H54 (cell line): Measurements from ENCODE around the gene FAM180A.
"Not testable (repeated sequence)": the region's sequence is repeated elsewhere in the genome, so short reads cannot be mapped to it uniquely, and the experiment has no call there.

Experiments used
- DNase-seq: peaks from one replicate; pipeline ENCODE4 v3.0.0; 2011; ENCODE audit warnings: low spot score, mixed read lengths; ENCODE audit not compliant: insufficient read length
- FAIRE-seq: peaks from 3 replicates; lab custom pipeline; 2011; peaks lifted over from hg19 to GRCh38; lab: Jason Lieb, UNC
- POLR2A ChIP-seq: IDR thresholded peaks from 2 replicates; pipeline ENCODE4 v1.6.1; 2011; ENCODE audit warnings: low read depth, mild to moderate bottlenecking, low read length

The FAM180A gene

DNA sequence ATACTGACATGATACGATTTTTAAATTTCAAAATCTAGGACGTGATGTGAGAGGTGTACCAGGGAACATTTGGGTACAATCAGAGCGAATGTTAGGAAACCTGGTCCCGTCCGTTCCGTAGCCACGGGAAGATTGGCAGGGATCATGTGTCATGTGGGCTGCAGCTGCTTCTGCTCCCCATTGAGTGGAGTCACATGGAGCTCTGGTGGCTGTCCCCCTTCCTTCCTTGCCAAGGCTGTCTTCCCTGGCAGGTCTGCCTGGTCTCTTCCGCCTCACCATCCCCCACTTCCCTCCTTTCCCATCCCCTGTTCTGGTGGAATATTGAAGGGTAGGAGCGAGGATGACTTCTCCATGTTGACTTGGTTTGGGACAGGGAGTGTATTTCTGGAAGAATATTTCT, 33.8 kb upstream of the FAM180A start:
- TF ChIP-seq POLR2A, result no peak
- no peak for FAIRE-seq
- DNase-seq, result no peak

DNA sequence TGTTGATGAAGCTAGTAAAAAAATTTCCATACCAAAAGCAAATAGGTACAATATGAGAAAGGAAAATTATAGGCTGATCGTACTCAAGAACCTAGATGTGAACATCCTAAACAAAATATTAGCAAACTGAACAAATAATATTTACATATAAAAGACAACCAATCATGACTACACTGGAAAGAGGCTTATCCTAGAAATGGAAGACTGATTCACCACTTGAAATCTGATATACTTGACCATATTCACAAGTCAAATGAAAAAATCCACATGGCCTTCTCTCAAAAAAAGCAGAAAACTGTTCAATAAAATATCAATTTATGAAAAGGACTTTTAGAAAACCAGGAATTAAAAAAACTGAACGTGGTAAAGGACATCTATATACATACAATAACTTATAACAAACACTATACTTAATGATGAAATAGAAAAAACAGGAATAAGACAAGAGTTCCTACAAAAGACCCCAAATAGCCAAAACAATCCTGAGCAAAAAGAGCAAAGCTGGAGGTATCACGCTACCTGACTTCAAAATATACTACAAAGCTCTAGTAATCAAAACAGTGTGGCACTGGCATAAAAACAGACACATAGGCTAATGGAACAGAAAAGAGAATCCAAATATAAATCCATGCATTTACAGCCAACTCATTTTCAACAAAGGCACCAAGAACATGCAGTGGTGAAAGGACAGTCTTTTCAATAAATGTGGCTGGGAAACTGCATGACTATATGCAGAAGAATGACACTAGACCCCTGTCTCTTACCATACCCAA, 29.2 kb upstream of the FAM180A start:
- FAIRE-seq, result no peak
- no peak for DNase-seq
- TF ChIP-seq POLR2A, result no peak

- FAIRE-seq, DNase-seq: not testable (repeated sequence)
These were observed 27.3 kb upstream of the FAM180A start for GRCh38 chr7:135775915-135776314.

DNA sequence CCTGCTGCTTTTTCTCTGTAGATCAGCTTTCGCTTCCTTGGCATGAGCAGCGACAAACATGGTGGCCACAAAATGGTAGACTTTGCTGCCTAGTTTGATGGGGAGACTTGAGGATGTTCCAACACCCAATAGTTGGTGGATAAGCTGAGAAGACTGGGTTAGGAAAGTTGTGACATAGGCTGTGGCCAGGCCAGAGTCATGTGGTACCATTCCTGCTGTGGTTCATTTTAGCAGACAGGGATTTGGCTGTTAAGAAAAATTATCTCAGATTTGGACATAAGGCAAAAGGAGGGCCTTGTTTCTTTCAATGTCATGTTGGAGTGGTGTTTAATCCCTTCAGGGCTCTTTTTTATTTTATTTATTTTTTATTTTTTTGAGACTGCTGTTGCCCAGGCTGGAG, 26.6 kb upstream of the FAM180A start:
- DNase-seq, result no peak
- TF ChIP-seq POLR2A, result no peak
- FAIRE-seq, result no peak

- TF ChIP-seq POLR2A, result no peak
- DNase-seq (no peak), FAIRE-seq (no peak)
These were observed 25.7 kb upstream of the FAM180A start for GRCh38 chr7:135774284-135774683.

GRCh38 chr7:135773464-135773863, 24.9 kb upstream of the FAM180A start:
- DNase-seq (no peak), FAIRE-seq (no peak)
- no peak for TF ChIP-seq POLR2A

GRCh38 chr7:135772639-135773222, 24.1 kb upstream of the FAM180A start:
- no peak for TF ChIP-seq POLR2A
- FAIRE-seq (no peak), DNase-seq (no peak)

GRCh38 chr7:135771961-135772638, 23.5 kb upstream of the FAM180A start:
- FAIRE-seq (no peak), DNase-seq (no peak)
- TF ChIP-seq POLR2A, result no peak

- TF ChIP-seq POLR2A, result no peak
- FAIRE-seq (no peak), DNase-seq (no peak)
These were observed 22.4 kb upstream of the FAM180A start for GRCh38 chr7:135771051-135771450.

DNA sequence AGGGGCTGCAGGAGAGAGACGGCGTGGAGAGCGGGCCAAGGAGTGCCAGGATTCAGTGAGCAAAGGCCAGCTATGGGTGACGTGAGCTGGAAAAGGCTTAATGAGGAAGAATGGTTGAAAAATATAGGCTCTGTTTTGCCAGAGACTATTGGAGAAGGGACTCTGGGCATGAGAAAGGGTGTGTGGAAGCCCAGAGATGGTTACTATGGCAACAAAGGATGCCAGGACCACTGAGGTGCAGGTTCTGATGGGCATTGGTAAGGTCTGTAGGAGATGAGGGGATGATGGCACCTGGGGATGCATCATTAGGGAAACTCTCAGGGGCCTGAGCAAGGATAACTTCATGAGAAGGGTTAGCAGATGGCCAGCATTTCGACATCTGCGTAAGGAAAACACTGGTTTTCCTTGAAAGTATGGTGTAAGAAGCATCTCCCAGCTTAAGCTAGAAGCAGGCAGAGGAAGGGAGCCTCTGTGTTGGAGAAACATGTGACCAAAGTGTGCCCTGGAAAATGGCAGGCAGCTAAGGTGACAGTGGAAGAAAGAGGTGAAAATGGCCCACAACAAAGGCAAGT, 21.6 kb upstream of the FAM180A start:
- no peak for TF ChIP-seq POLR2A
- DNase-seq, result no peak
- FAIRE-seq, result no peak

- FAIRE-seq (no peak), DNase-seq (no peak)
- TF ChIP-seq POLR2A, result no peak
These were observed 20.6 kb upstream of the FAM180A start for GRCh38 chr7:135769005-135769802.

DNA sequence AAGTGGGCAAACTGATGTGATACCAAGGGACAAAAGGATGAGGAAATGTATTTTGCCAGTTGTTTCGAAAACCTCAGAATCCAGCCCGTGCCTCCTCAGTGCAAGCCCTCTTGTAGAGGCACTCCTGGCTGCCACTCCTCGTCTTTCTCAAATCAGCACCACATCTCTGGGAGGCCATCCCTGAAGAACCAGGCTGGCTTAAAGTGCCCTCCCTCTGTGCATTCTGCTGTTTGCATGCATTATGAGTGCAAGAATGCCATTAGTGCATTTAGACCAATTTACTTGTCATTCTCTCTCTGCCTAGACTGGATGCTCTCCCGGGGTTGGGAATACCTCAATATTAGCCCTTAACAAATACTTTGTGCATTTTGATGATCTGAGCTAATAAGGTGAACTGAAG, 19.9 kb upstream of the FAM180A start:
- FAIRE-seq (no peak), DNase-seq (no peak)
- no peak for TF ChIP-seq POLR2A

DNA sequence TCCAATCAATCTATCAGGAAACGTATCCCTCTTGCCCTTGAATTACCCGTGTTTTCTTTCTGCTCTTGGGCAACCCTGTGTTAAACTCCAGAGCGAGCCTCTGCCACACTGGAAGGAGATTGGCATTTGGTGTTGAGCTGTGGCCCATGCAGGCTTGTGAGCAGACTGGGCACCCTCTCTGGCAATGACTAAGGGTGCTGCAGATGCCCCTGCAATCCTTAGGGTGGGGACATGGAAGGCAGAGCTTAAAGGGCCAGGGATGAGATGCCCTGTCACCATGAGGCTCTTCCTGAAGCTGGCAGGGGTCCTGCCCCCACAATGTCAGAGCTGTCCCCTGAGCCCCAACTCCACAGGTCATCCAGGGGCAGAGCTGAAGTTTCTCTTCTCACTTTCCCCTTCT, 19.5 kb upstream of the FAM180A start:
- DNase-seq (no peak), FAIRE-seq (no peak)
- TF ChIP-seq POLR2A, result no peak
